SK-N-SH treated with all-trans-retinoic acid at 6 μM for 48 hours (cell line): Measurements from ENCODE around the gene PARL.

Experiments
- ATAC-seq: fragments of 200-7000 bp; cut with Tn5 transposase; 3 replicates; pipeline ENCODE4 v1.9.1; 2020; ENCODE audit warnings: mild to moderate bottlenecking, moderate library complexity
- ARNTL ChIP-seq: fragments of 450-650 bp; formaldehyde crosslinking; IDR thresholded peaks from 2 replicates; pipeline ENCODE4 v1.5.0; 2020; ENCODE audit warnings: low read depth, mild to moderate bottlenecking, moderate library complexity, borderline replicate concordance
- CSDC2 ChIP-seq: fragments of 250-450 bp; sonication (Bioruptor Pico); IDR thresholded peaks from 2 replicates; pipeline ENCODE4 v1.5.0; 2020; ENCODE audit warnings: mild to moderate bottlenecking, moderate library complexity
- ESRRG ChIP-seq: fragments of 250-450 bp; sonication (Bioruptor Pico); IDR thresholded peaks from 2 replicates; pipeline ENCODE4 v1.6.1; 2021; ENCODE audit warnings: mild to moderate bottlenecking
- GLIS3 ChIP-seq: fragments of 250-450 bp; sonication (Bioruptor Pico); IDR thresholded peaks from 2 replicates; pipeline ENCODE4 v1.5.0; 2020; ENCODE audit warnings: mild to moderate bottlenecking, moderate library complexity
- OSR1 ChIP-seq: fragments of 250-450 bp; sonication (Bioruptor Pico); IDR thresholded peaks from 2 replicates; pipeline ENCODE4 v1.8.0; 2022; ENCODE audit warnings: moderate library complexity, mild to moderate bottlenecking, inconsistent platforms
- PPARA ChIP-seq: fragments of 250-450 bp; sonication (Bioruptor Pico); IDR thresholded peaks from 2 replicates; pipeline ENCODE4 v1.5.0; 2020; ENCODE audit warnings: mild to moderate bottlenecking, borderline replicate concordance
- RARB ChIP-seq: fragments of 250-450 bp; sonication (Bioruptor Pico); IDR thresholded peaks from 2 replicates; pipeline ENCODE4 v1.8.0; 2021; ENCODE audit warnings: mild to moderate bottlenecking, moderate library complexity
- SNAI2 ChIP-seq: fragments of 250-450 bp; sonication (Bioruptor Pico); IDR thresholded peaks from 2 replicates; pipeline ENCODE4 v1.5.0; 2020; ENCODE audit warnings: mild to moderate bottlenecking, moderate library complexity
- TCF4 ChIP-seq: fragments of 250-450 bp; sonication (Bioruptor Pico); IDR thresholded peaks from 2 replicates; pipeline ENCODE4 v1.8.0; 2021; ENCODE audit warnings: mild to moderate bottlenecking, moderate library complexity, borderline replicate concordance
- TOX ChIP-seq: fragments of 250-450 bp; sonication (Bioruptor Pico); IDR thresholded peaks from 2 replicates; pipeline ENCODE4 v1.8.0; 2021; ENCODE audit warnings: mild to moderate bottlenecking, moderate library complexity, borderline replicate concordance
- ZFP3 ChIP-seq: fragments of 250-450 bp; sonication (Bioruptor Pico); IDR thresholded peaks from 2 replicates; pipeline ENCODE4 v1.5.0; 2020; ENCODE audit warnings: mild to moderate bottlenecking, moderate library complexity
- ZFP30 ChIP-seq: fragments of 450-650 bp; formaldehyde crosslinking; IDR thresholded peaks from 2 replicates; pipeline ENCODE4 v1.5.0; 2022; ENCODE audit warnings: mild to moderate bottlenecking, moderate library complexity
- ZNF565 ChIP-seq: fragments of 450-650 bp; formaldehyde crosslinking; conservative IDR thresholded peaks from 2 replicates; pipeline ENCODE4 v1.5.0; 2020; ENCODE audit warnings: low read depth, mild to moderate bottlenecking, moderate library complexity
- ZNF70 ChIP-seq: fragments of 450-650 bp; formaldehyde crosslinking; IDR thresholded peaks from 2 replicates; pipeline ENCODE4 v1.5.0; 2020; ENCODE audit warnings: mild to moderate bottlenecking, moderate library complexity
- ZNF8 ChIP-seq: fragments of 450-650 bp; formaldehyde crosslinking; IDR thresholded peaks from 2 replicates; pipeline ENCODE4 v1.5.0; 2020; ENCODE audit warnings: mild to moderate bottlenecking, moderate library complexity
- TF ChIP-seq, protein P1 (sequence below): fragments of 250-450 bp; sonication (Bioruptor Pico); IDR thresholded peaks from 2 replicates; pipeline ENCODE4 v1.5.1; 2020; ENCODE audit warnings: low read depth, mild to moderate bottlenecking, moderate library complexity
- TF ChIP-seq, protein P2 (sequence below): fragments of 250-450 bp; sonication (Bioruptor Pico); IDR thresholded peaks from 2 replicates; pipeline ENCODE4 v1.8.0; 2020; ENCODE audit warnings: mild to moderate bottlenecking, moderate library complexity, borderline replicate concordance
- TF ChIP-seq, protein P3 (sequence below): fragments of 250-450 bp; sonication (Bioruptor Pico); IDR thresholded peaks from 2 replicates; pipeline ENCODE4 v1.8.0; 2021; ENCODE audit warnings: low read depth, mild to moderate bottlenecking, moderate library complexity, borderline replicate concordance
- TF ChIP-seq, protein P4 (sequence below): fragments of 250-450 bp; sonication (Bioruptor Pico); IDR thresholded peaks from 2 replicates; pipeline ENCODE4 v1.5.1; 2021; ENCODE audit warnings: mild to moderate bottlenecking, moderate library complexity
- TF ChIP-seq, protein P5 (sequence below): fragments of 250-450 bp; sonication (Bioruptor Pico); IDR thresholded peaks from 2 replicates; pipeline ENCODE4 v1.5.0; 2020; ENCODE audit warnings: mild to moderate bottlenecking, moderate library complexity

PARL gene

DNA sequence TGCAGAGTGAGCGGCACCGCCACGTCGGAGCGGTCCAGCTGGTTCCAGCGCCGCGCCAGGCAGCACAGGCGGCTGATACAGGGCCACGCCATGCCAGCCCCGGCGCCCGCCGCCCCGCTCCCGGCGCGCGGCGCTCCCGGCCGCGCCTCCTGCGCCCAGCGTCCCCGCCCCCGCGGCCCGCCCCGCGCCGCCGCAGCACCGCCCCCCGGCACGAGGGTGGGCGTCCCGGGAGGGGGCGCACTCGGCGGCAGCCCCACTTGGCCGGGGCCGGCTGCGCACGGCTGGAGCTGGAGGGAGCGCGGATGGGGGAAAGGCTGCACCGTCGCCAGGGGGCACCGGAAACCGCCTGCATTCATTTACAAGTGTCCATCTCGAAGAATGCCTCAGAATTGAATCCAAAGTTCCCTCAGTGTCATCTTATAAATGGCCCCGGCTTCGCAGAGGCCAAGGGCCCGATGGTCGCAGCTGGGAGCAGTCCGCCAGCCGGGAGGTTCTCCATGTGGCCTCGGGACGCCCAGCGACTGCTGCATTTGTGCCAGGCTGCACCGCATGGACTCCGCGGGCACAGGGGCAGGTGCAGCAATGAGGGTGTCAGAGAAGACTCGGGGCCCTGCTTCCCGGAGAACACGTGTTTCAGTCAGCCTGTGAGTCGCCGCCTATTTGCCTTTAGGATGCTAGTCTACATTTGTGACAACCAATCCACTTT is 59.1 kb downstream of the PARL start, which contains the start of gene MAP6D1:
Gene MAP6D1 (minus strand): TSS at position 122 of the 706 bp plus-strand sequence. CDS start 30 bp downstream, at position 92.
- peak; percentile 60 for ATAC-seq
- TF ChIP-seq OSR1 (CRISPR knock-in tag) (no peak), ZNF70 (CRISPR knock-in tag) (no peak), ZFP30 (no peak), RARB (no peak), SNAI2 (CRISPR knock-in tag) (no peak), ZNF8 (CRISPR knock-in tag) (no peak), ZFP3 (CRISPR knock-in tag) (no peak), PPARA (no peak), CSDC2 (CRISPR knock-in tag) (no peak), ZNF565 (CRISPR knock-in tag) (no peak), TCF4 (no peak), ESRRG (no peak), GLIS3 (CRISPR knock-in tag) (no peak)
- TF ChIP-seq, protein P1, sequence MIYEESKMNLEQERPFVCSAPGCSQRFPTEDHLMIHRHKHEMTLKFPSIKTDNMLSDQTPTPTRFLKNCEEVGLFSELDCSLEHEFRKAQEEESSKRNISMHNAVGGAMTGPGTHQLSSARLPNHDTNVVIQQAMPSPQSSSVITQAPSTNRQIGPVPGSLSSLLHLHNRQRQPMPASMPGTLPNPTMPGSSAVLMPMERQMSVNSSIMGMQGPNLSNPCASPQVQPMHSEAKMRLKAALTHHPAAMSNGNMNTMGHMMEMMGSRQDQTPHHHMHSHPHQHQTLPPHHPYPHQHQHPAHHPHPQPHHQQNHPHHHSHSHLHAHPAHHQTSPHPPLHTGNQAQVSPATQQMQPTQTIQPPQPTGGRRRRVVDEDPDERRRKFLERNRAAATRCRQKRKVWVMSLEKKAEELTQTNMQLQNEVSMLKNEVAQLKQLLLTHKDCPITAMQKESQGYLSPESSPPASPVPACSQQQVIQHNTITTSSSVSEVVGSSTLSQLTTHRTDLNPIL (CRISPR knock-in tag) = no peak
- TF ChIP-seq, protein P2, sequence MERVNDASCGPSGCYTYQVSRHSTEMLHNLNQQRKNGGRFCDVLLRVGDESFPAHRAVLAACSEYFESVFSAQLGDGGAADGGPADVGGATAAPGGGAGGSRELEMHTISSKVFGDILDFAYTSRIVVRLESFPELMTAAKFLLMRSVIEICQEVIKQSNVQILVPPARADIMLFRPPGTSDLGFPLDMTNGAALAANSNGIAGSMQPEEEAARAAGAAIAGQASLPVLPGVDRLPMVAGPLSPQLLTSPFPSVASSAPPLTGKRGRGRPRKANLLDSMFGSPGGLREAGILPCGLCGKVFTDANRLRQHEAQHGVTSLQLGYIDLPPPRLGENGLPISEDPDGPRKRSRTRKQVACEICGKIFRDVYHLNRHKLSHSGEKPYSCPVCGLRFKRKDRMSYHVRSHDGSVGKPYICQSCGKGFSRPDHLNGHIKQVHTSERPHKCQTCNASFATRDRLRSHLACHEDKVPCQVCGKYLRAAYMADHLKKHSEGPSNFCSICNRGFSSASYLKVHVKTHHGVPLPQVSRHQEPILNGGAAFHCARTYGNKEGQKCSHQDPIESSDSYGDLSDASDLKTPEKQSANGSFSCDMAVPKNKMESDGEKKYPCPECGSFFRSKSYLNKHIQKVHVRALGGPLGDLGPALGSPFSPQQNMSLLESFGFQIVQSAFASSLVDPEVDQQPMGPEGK (CRISPR knock-in tag) = no peak
- TF ChIP-seq, protein P3, sequence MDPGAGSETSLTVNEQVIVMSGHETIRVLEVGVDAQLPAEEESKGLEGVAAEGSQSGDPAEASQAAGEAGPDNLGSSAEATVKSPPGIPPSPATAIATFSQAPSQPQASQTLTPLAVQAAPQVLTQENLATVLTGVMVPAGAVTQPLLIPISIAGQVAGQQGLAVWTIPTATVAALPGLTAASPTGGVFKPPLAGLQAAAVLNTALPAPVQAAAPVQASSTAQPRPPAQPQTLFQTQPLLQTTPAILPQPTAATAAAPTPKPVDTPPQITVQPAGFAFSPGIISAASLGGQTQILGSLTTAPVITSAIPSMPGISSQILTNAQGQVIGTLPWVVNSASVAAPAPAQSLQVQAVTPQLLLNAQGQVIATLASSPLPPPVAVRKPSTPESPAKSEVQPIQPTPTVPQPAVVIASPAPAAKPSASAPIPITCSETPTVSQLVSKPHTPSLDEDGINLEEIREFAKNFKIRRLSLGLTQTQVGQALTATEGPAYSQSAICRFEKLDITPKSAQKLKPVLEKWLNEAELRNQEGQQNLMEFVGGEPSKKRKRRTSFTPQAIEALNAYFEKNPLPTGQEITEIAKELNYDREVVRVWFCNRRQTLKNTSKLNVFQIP (CRISPR knock-in tag) = no peak
- TF ChIP-seq, protein P4, sequence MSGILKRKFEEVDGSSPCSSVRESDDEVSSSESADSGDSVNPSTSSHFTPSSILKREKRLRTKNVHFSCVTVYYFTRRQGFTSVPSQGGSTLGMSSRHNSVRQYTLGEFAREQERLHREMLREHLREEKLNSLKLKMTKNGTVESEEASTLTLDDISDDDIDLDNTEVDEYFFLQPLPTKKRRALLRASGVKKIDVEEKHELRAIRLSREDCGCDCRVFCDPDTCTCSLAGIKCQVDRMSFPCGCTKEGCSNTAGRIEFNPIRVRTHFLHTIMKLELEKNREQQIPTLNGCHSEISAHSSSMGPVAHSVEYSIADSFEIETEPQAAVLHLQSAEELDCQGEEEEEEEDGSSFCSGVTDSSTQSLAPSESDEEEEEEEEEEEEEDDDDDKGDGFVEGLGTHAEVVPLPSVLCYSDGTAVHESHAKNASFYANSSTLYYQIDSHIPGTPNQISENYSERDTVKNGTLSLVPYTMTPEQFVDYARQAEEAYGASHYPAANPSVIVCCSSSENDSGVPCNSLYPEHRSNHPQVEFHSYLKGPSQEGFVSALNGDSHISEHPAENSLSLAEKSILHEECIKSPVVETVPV = no peak
- TF ChIP-seq, protein P5, sequence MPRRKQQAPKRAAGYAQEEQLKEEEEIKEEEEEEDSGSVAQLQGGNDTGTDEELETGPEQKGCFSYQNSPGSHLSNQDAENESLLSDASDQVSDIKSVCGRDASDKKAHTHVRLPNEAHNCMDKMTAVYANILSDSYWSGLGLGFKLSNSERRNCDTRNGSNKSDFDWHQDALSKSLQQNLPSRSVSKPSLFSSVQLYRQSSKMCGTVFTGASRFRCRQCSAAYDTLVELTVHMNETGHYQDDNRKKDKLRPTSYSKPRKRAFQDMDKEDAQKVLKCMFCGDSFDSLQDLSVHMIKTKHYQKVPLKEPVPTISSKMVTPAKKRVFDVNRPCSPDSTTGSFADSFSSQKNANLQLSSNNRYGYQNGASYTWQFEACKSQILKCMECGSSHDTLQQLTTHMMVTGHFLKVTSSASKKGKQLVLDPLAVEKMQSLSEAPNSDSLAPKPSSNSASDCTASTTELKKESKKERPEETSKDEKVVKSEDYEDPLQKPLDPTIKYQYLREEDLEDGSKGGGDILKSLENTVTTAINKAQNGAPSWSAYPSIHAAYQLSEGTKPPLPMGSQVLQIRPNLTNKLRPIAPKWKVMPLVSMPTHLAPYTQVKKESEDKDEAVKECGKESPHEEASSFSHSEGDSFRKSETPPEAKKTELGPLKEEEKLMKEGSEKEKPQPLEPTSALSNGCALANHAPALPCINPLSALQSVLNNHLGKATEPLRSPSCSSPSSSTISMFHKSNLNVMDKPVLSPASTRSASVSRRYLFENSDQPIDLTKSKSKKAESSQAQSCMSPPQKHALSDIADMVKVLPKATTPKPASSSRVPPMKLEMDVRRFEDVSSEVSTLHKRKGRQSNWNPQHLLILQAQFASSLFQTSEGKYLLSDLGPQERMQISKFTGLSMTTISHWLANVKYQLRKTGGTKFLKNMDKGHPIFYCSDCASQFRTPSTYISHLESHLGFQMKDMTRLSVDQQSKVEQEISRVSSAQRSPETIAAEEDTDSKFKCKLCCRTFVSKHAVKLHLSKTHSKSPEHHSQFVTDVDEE (CRISPR knock-in tag) = no peak
- TF ChIP-seq, all 23 proteins: peak for 0

DNA sequence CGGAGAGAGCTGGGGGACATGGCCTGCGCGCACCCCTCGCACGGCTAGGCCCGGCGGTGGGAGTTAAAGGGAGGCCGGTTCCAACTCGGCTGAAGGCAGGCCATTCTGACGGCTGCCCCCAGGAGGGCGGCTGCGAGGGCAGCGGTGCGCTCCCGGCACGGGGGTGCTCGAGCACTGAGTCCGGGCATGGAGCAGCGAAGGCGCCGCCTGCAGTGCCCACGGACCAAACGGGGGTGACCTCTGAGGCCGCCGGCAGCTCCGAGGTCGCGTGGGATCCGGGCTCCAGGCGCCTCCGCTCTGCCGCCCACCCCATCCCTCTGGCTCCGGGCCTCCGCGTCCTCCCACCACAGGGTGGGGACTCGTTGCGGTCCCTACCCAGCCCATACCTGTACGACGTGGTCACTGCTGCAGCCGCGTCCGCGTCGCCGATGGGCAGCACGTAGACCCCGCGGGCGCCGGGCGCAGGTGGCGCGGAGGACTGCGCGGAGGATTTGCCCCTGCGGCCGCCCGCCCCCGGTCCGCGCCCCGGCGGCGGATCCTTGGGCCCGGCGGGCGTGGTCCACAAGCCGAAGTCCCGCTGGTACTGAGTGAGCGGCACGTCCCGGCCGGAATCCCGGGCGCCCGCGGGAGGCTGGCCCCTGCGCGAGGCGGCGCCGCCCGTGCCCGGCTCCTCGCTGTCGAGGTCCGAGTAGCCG is 59.8 kb downstream of the PARL start:
- TF ChIP-seq ZNF8 (CRISPR knock-in tag) (no peak), TOX (CRISPR knock-in tag) (no peak), ARNTL (CRISPR knock-in tag) (no peak)
- TF ChIP-seq, protein P3 (CRISPR knock-in tag) = no peak
- TF ChIP-seq, protein P4 = no peak
- TF ChIP-seq, protein P1 (CRISPR knock-in tag) = no peak
- peak; percentile 62 for ATAC-seq
